Mucosa of rectum (tissue), 2 donors: ENCODE measurements around the gene ABHD12B.
"Not testable (repeated sequence)": the region's sequence is repeated elsewhere in the genome, so short reads cannot be mapped to it uniquely, and the experiment has no call there.

ENCODE experiments used
- H3K27ac ChIP-seq, 2 donors: one replicate each; pipeline ENCODE4 v1.7.0; 2013; ENCODE audit warnings: inconsistent platforms in 2 of 2, low read depth in 2 of 2, low read length in 2 of 2
- H3K27me3 ChIP-seq, 2 donors: one replicate each; pipeline ENCODE4 v1.7.0; 2013; ENCODE audit warnings: low read length in 2 of 2; ENCODE audit not compliant: control insufficient read depth in 2 of 2, insufficient read depth in 2 of 2
- H3K36me3 ChIP-seq, 2 donors: one replicate each; pipeline ENCODE4 v1.7.0; 2013; ENCODE audit warnings: low read length in 2 of 2; ENCODE audit not compliant: control insufficient read depth in 2 of 2, insufficient read depth in 2 of 2
- H3K4me1 ChIP-seq, 2 donors: one replicate each; pipeline ENCODE4 v1.7.0; 2013; ENCODE audit warnings: low read length in 2 of 2, mild to moderate bottlenecking in 1 of 2; ENCODE audit not compliant: control insufficient read depth in 2 of 2, insufficient read depth in 2 of 2
- H3K4me3 ChIP-seq, 2 donors: one replicate each; pipeline ENCODE4 v1.7.0; 2013; ENCODE audit warnings: low read length in 2 of 2
- H3K9ac ChIP-seq, 2 donors: one replicate each; pipeline ENCODE4 v1.7.0; 2013; ENCODE audit warnings: low read length in 2 of 2, low read depth in 1 of 2, mild to moderate bottlenecking in 1 of 2
- H3K9me3 ChIP-seq, 2 donors: one replicate each; pipeline ENCODE4 v1.7.0; 2013; ENCODE audit warnings: low read length in 2 of 2; ENCODE audit not compliant: control insufficient read depth in 2 of 2
- donor health status: healthy.
- donor health status: Normal muscosa, but diverticular disease.

ABHD12B gene

DNA sequence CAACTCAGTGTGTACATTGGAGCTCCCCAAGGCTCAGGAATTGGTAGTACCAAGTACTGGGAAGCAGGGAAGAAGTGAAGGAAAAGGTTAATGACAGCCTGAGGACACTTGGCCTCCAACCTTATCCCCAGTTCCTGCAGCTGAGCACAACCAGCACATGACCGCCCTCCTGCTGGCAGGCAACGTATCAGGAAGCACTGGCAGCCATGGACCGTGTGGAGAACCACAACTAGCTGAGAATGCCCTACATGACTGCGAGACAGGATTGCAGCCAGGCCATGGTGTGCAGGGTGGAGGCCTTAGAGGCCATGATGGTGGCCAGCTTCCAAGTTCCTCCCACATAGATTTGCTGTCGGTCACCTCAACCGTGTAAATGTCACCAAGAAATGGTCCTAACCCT, 45.6 kb downstream of the ABHD12B start:
- Histone ChIP-seq H3K4me3 (no peak overlapping the region), H3K27me3 (no peaks in the 10 kb centered on the region), H3K9me3 (no peaks in the 10 kb centered on the region), H3K27ac (no peak overlapping the region), H3K36me3 (peaks cover 21 to 49% of the 10 kb centered on the region in 2 donors), H3K9ac (no peak overlapping the region), H3K4me1 (no peaks in the 10 kb centered on the region)

GRCh38 chr14:50919524-50919923, 47.7 kb downstream of the ABHD12B start:
- H3K4me3 ChIP-seq, H3K9me3 ChIP-seq, H3K27me3 ChIP-seq, H3K4me1 ChIP-seq, H3K27ac ChIP-seq, H3K9ac ChIP-seq: not testable (repeated sequence)
- peaks cover 27 to 47% of the 10 kb centered on the region in 2 donors for H3K36me3 ChIP-seq

- no peak overlapping the region for H3K4me3 ChIP-seq
- H3K27me3 ChIP-seq, result no peaks in the 10 kb centered on the region
- no peak overlapping the region for H3K9ac ChIP-seq
- H3K4me1 ChIP-seq, result no peaks in the 10 kb centered on the region
- H3K36me3 ChIP-seq, result peaks cover 25 to 37% of the 10 kb centered on the region in 2 donors
- no peaks in the 10 kb centered on the region for H3K9me3 ChIP-seq
- H3K27ac ChIP-seq, result no peak overlapping the region
Measured at GRCh38 chr14:50920482-50921230, 48.8 kb downstream of the ABHD12B start.

DNA sequence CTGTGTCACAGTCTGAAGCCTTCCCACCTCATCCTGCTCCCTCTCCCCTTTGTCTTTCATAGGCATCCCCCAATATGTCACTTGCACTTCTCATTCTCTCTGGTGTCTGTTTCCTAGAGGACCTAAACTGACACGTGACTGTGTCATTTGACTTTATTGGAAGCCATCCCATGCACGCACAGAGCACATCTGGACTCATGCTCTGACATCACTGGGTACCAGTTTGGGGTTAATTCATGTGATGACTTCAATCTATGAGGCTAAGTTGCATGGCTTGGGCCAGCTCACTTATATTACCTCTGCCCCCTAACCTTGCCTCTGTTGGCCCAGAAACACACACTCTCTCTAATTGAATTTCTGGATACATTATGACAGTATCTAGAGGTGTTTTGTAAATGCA, 51.0 kb downstream of the ABHD12B start:
- Histone ChIP-seq H3K36me3 (peaks cover 12 to 21% of the 10 kb centered on the region in 2 donors), H3K4me3 (no peak overlapping the region), H3K27ac (no peak overlapping the region), H3K4me1 (no peaks in the 10 kb centered on the region), H3K9ac (no peak overlapping the region), H3K27me3 (no peaks in the 10 kb centered on the region), H3K9me3 (no peaks in the 10 kb centered on the region)

DNA sequence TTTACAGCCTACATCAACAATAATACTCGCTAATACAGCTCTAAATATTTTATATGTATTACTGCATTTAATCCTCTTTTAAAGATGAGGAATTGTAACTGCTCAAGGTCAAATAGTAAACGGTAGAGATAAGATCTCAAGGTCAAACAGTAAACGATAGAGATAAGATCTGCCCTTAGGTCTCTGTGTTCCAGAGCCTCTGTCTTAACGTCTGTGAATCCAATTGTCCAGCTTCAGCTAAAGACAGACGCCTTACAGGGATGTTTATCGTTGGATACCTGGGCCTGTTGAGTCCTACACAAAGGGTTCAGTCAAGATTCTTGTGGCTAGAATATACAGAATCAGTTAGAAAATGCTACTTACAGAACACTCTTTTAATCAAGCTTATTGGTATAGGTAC, 52.4 kb downstream of the ABHD12B start:
- H3K4me1 ChIP-seq, result no peaks in the 10 kb centered on the region
- H3K27me3 ChIP-seq, result no peaks in the 10 kb centered on the region
- peaks cover 12 to 21% of the 10 kb centered on the region in 2 donors for H3K36me3 ChIP-seq
- no peak overlapping the region for H3K9ac ChIP-seq
- no peak overlapping the region for H3K4me3 ChIP-seq
- H3K27ac ChIP-seq, result no peak overlapping the region
- no peaks in the 10 kb centered on the region for H3K9me3 ChIP-seq

- no peaks in the 10 kb centered on the region for H3K4me1 ChIP-seq
- H3K9me3 ChIP-seq, result no peaks in the 10 kb centered on the region
- no peaks in the 10 kb centered on the region for H3K27me3 ChIP-seq
- H3K4me3 ChIP-seq, result no peak overlapping the region
- peaks cover 12 to 21% of the 10 kb centered on the region in 2 donors for H3K36me3 ChIP-seq
- no peak overlapping the region for H3K27ac ChIP-seq
- no peak overlapping the region for H3K9ac ChIP-seq
Measured at GRCh38 chr14:50924843-50925242, 53.0 kb downstream of the ABHD12B start.

- no peak overlapping the region for H3K4me3 ChIP-seq
- H3K4me1 ChIP-seq, result no peaks in the 10 kb centered on the region
- H3K9ac ChIP-seq, result no peak overlapping the region
- no peaks in the 10 kb centered on the region for H3K9me3 ChIP-seq
- no peak overlapping the region for H3K27ac ChIP-seq
- no peaks in the 10 kb centered on the region for H3K27me3 ChIP-seq
- H3K36me3 ChIP-seq, result peaks cover 18% of the 10 kb centered on the region in 2 donors
Measured at GRCh38 chr14:50926851-50927386, 55.1 kb downstream of the ABHD12B start.

DNA sequence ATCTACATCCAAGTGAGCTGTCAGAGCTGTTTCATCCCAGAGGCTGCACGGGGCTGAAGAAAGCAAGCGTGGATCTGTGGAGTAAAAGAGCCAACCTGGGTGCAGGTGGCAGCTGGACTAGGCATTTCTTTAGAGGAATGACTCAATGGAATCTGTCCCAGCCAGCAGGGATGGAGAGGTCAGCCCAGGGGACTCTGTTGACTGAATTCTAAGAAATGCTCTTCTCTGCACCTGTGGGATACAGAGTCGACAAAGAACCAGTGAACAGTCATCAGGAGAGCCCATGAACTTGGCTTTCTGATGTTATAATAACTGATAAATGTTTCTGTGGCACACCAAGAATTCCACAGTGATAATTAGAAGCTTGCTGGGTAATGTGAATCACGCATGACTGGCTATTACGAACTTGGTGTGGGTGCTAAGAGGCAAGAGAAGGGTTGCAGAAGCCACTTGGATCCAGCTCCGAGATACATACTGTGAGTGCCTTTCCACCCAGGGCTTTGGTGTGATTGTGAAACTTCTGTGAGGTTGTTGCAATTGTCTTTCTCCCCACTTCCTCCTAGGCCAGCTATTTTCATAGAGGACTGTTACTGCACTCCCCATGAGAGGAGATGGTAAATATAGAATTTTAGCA, 56.3 kb downstream of the ABHD12B start:
- H3K4me3 ChIP-seq, result no peak overlapping the region
- H3K27me3 ChIP-seq, result no peaks in the 10 kb centered on the region
- H3K4me1 ChIP-seq, result no peaks in the 10 kb centered on the region
- no peaks in the 10 kb centered on the region for H3K9me3 ChIP-seq
- no peak overlapping the region for H3K9ac ChIP-seq
- no peak overlapping the region for H3K27ac ChIP-seq
- H3K36me3 ChIP-seq, result peaks cover 7 to 14% of the 10 kb centered on the region in 2 donors

- Histone ChIP-seq H3K27ac (no peak overlapping the region), H3K27me3 (no peaks in the 10 kb centered on the region), H3K9ac (no peak overlapping the region), H3K9me3 (no peaks in the 10 kb centered on the region), H3K36me3 (peaks cover 7 to 10% of the 10 kb centered on the region in 2 donors), H3K4me1 (no peaks in the 10 kb centered on the region), H3K4me3 (no peak overlapping the region)
Measured at GRCh38 chr14:50929506-50929905, 57.7 kb downstream of the ABHD12B start.

- H3K4me1 ChIP-seq, result no peaks in the 10 kb centered on the region
- H3K4me3 ChIP-seq, result no peak overlapping the region
- no peak overlapping the region for H3K27ac ChIP-seq
- H3K27me3 ChIP-seq, result no peaks in the 10 kb centered on the region
- no peaks in the 10 kb centered on the region for H3K9me3 ChIP-seq
- peaks cover 7 to 16% of the 10 kb centered on the region in 2 donors for H3K36me3 ChIP-seq
- no peak overlapping the region for H3K9ac ChIP-seq
Measured at GRCh38 chr14:50931559-50931958, 59.7 kb downstream of the ABHD12B start.
